ENCODE data around the gene HERC2. TPM values are rescaled to one million over a fixed set of nuclear protein-coding genes. Genes with fewer than 3 reads are reported as not detected.

The HERC2 gene
- total RNA-seq, 4 donors from 2014 or later, result 74.1 to 106 (median 88.7) TPM

DNA sequence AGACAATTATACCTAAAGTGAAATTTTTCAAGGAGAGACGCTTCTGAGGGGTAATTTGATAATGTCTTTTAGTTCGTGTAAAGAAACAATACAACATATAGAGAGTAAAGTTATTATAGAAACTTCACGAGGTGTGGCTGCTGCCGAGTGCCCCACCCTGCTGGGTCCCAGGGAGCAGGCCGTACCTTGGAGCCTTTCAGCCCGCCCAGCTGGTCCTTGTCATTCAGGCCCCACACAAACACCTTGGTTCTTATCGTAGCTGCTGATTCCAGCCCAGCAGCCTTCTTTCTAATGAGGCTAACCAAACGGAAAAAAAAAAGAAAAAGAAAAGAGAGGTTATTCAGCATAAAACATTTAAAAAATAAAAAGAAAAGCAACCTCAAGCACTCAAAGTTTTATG lies 139.8 kb downstream of the HERC2 start:
- WGBS, 2 donors, result 83 to 88% methylated on average over 8 of the region's 8 CpGs
- H3K27ac ChIP-seq, result no peak overlapping the region
- peaks cover 0 to 18% (median 7%) of the 10 kb centered on the region in 4 donors for H3K4me1 ChIP-seq
- no peaks in the 10 kb centered on the region for H3K9me3 ChIP-seq
- peaks cover 0 to 58% (median 0%) of the 10 kb centered on the region in 3 donors for H3K36me3 ChIP-seq
- TF ChIP-seq POLR2A (IDR thresholded peaks at IDR 0.05) (no peak), EP300 (IDR thresholded peaks at IDR 0.05) (no peak)
- TF ChIP-seq, protein P1, sequence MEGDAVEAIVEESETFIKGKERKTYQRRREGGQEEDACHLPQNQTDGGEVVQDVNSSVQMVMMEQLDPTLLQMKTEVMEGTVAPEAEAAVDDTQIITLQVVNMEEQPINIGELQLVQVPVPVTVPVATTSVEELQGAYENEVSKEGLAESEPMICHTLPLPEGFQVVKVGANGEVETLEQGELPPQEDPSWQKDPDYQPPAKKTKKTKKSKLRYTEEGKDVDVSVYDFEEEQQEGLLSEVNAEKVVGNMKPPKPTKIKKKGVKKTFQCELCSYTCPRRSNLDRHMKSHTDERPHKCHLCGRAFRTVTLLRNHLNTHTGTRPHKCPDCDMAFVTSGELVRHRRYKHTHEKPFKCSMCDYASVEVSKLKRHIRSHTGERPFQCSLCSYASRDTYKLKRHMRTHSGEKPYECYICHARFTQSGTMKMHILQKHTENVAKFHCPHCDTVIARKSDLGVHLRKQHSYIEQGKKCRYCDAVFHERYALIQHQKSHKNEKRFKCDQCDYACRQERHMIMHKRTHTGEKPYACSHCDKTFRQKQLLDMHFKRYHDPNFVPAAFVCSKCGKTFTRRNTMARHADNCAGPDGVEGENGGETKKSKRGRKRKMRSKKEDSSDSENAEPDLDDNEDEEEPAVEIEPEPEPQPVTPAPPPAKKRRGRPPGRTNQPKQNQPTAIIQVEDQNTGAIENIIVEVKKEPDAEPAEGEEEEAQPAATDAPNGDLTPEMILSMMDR (IDR thresholded peaks at IDR 0.05), result no peak
- no peak for DNase-seq (ENCODE audit: low spot score in 2 of 2)
- H3K27me3 ChIP-seq, result no peaks in the 10 kb centered on the region
- H3K4me3 ChIP-seq, result no peak overlapping the region

DNA sequence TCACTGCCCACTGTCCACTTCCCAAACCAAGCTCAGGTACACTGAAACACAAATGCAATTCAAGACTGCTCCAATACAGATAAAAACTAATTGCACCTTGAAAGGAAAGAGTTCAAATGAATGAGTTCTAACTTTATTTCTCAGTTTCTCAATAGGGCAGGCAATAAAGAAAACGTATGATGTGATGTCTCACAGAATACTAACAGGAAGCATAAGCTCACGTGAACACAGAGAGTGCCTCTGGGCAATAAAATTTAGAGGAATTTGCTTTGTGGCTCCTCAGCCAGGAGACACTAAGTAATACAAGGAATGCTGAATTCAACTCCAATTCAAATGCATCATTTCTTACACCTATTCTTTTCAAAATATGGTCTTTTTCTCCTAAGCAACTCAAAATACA lies 140.6 kb downstream of the HERC2 start:
- H3K27ac ChIP-seq, result no peak overlapping the region
- DNase-seq (ENCODE audit: low spot score in 2 of 2), result no peak
- H3K4me1 ChIP-seq, result peaks cover 0 to 18% (median 7%) of the 10 kb centered on the region in 4 donors
- TF ChIP-seq, protein P1 (IDR thresholded peaks at IDR 0.05), result no peak
- TF ChIP-seq EP300 (IDR thresholded peaks at IDR 0.05) (no peak), POLR2A (IDR thresholded peaks at IDR 0.05) (no peak)
- H3K9me3 ChIP-seq, result no peaks in the 10 kb centered on the region
- no peak overlapping the region for H3K4me3 ChIP-seq
- WGBS, 2 donors, result 71 to 74% methylated on average over 2 of the region's 2 CpGs
- peaks cover 0 to 58% (median 0%) of the 10 kb centered on the region in 3 donors for H3K36me3 ChIP-seq
- H3K27me3 ChIP-seq, result no peaks in the 10 kb centered on the region

DNA sequence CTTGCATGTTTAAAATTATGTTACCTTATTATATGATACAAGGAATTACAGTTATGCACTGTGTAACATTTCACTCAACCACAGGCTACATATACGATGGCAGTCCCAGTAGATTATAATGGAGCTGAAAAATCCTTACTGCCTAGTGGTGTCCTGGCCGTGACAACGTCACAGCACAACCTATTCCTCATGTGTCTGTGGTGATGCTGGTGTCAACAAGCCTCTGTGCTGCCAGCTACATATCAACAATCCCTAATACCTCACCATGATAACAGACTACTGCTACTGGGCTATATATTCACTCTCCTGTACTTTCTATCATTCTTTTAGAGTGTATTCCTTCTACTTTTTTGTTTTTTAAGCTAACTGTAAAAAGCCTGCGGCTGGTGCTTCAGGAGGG lies 142.7 kb downstream of the HERC2 start:
- WGBS, 2 donors, result 85 to 90% methylated on average over 4 of the region's 4 CpGs
- Histone ChIP-seq H3K4me1 (peaks cover 0 to 18% (median 7%) of the 10 kb centered on the region in 4 donors), H3K4me3 (no peak overlapping the region), H3K9me3 (no peaks in the 10 kb centered on the region), H3K36me3 (peaks cover 0 to 67% (median 4%) of the 10 kb centered on the region in 3 donors), H3K27me3 (no peaks in the 10 kb centered on the region), H3K27ac (peak overlapping the region in 1 of 4 donors; percentile 23)
- TF ChIP-seq, protein P1 (IDR thresholded peaks at IDR 0.05), result no peak
- TF ChIP-seq POLR2A (IDR thresholded peaks at IDR 0.05) (no peak), EP300 (IDR thresholded peaks at IDR 0.05) (no peak)
- DNase-seq (ENCODE audit: low spot score in 2 of 2), result no peak

DNA sequence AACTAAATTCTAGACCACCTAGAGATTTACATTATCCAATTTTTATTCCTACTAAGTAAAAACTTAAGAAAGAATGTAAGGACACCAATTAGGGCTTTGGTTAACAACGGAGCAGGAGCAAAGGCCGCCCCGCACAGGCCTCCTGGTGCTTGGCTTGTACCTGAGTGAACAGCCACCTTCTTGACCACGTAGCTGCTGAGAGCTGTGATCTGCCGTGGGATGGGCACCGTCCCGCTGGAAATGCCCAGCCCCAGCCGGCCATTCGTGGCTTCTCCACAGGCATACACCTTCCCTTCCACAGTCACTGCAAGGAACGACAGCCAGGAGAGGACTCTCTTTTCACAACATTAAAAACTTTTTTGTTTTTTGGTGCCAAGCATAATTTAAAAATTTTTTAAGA lies 143.3 kb downstream of the HERC2 start:
- H3K36me3 ChIP-seq, result peaks cover 0 to 72% (median 4%) of the 10 kb centered on the region in 3 donors
- TF ChIP-seq POLR2A (IDR thresholded peaks at IDR 0.05) (no peak), EP300 (IDR thresholded peaks at IDR 0.05) (no peak)
- TF ChIP-seq, protein P1 (IDR thresholded peaks at IDR 0.05), result no peak
- no peak overlapping the region for H3K4me3 ChIP-seq
- no peaks in the 10 kb centered on the region for H3K27me3 ChIP-seq
- no peaks in the 10 kb centered on the region for H3K9me3 ChIP-seq
- peaks cover 0 to 18% (median 7%) of the 10 kb centered on the region in 4 donors for H3K4me1 ChIP-seq
- H3K27ac ChIP-seq, result peak overlapping the region in 2 of 4 donors; percentile 69 to 73
- 92 to 94% methylated on average over 10 of the region's 10 CpGs for WGBS, 2 donors
- DNase-seq (ENCODE audit: low spot score in 2 of 2), result no peak

DNA sequence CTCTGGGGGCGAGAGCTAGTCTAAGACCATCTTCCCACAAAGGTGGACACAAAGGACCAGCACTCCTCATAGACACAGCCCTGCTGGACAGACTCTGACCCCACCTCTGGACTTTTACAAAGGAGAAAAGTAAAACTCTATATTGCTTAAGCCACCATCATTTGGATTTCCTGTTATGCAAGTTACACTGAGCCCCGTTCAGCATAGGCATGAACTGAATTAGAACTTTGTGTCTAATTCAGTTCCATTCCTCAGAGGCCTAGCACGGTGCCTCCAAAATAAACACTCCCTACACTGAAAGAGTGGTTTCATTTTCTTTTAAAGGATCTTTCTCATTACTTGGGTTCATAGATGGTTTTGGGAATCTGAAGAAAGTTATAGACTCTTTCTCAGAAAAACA lies 143.7 kb downstream of the HERC2 start:
- Histone ChIP-seq H3K27me3 (no peaks in the 10 kb centered on the region), H3K27ac (peak overlapping the region in 2 of 4 donors; percentile 69 to 73), H3K4me1 (peaks cover 0 to 18% (median 7%) of the 10 kb centered on the region in 4 donors), H3K4me3 (no peak overlapping the region), H3K36me3 (peaks cover 0 to 73% (median 4%) of the 10 kb centered on the region in 3 donors), H3K9me3 (no peaks in the 10 kb centered on the region)
- WGBS, 2 donors, result 35 to 41% methylated on average over 3 of the region's 3 CpGs
- DNase-seq (ENCODE audit: low spot score in 2 of 2), result no peak
- TF ChIP-seq, protein P1 (IDR thresholded peaks at IDR 0.05), result no peak
- no peak for TF ChIP-seq EP300 (IDR thresholded peaks at IDR 0.05)
- no peak for TF ChIP-seq POLR2A (IDR thresholded peaks at IDR 0.05)

All from tibial nerve (tissue), 4 donors.